ENCODE results near the gene UMOD.

Gene UMOD

DNA sequence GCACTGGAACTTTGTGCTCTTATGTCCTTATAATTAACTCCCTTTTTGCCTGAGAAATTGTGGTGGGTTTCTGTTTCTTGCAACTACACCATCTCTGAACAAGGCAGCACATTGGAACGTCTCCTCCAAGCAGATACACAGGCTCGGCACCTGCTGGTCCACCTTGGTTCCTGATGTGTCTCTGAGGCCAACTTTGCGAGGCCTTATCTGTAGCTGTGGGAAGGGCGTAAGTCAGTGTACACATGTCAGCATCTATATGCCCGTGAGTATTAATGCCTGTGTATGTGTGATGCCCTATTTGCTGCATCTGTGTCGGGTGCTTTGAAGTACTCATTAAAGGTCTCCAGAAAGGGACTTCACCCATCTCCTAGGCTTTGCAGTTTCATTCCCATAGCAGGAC lies 42.7 kb downstream of the UMOD start:
- no peak overlapping the region for H3K4me3 ChIP-seq (ENCODE audit: low read length)
- TF ChIP-seq, protein P1, sequence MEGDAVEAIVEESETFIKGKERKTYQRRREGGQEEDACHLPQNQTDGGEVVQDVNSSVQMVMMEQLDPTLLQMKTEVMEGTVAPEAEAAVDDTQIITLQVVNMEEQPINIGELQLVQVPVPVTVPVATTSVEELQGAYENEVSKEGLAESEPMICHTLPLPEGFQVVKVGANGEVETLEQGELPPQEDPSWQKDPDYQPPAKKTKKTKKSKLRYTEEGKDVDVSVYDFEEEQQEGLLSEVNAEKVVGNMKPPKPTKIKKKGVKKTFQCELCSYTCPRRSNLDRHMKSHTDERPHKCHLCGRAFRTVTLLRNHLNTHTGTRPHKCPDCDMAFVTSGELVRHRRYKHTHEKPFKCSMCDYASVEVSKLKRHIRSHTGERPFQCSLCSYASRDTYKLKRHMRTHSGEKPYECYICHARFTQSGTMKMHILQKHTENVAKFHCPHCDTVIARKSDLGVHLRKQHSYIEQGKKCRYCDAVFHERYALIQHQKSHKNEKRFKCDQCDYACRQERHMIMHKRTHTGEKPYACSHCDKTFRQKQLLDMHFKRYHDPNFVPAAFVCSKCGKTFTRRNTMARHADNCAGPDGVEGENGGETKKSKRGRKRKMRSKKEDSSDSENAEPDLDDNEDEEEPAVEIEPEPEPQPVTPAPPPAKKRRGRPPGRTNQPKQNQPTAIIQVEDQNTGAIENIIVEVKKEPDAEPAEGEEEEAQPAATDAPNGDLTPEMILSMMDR (conservative IDR thresholded peaks at IDR 0.05; ENCODE audit: low read length) = no peak

DNA sequence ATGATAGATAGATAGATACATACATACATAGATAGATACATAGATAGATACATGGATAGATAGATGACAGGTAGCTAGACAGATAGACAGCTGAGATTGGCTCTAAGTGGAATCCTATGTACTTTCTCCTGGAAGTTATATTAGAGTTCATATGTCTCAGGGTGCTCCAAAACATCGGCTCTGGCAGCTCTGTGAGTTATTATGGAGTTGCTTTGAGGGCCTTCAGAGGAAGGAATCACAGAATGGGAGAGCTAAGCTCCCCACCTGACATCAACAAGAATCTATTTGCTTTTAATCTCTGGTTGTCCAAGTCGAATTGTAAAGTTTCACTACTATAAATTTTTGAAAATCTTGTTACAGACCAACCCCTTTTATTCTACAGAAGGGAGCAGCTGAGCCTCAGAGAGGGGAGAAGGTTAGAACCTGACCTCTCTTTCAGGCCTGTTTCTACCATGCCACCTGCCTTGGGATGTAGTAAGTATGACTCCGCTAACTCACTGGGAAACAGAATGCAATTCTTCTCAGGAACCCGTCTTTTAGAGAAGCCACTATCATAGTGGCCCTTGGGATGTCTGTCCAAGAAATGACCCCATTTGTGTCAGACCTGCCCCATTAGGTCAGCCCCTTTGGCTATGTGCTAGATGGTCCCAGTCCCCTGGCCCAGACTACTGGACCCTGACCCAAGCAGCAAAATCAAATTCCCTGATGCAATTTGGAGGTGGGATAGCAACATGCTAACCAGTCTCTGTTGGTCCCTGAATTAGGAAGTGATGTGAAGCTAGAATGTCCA lies 43.5 kb downstream of the UMOD start:
- TF ChIP-seq, protein P1 (conservative IDR thresholded peaks at IDR 0.05; ENCODE audit: low read length) = no peak
- no peak for DNase-seq (ENCODE audit: low read depth)

More for the DNA sequence above, 42.7 kb downstream of the UMOD start:
- DNase-seq (ENCODE audit: low read depth) = no peak

DNA sequence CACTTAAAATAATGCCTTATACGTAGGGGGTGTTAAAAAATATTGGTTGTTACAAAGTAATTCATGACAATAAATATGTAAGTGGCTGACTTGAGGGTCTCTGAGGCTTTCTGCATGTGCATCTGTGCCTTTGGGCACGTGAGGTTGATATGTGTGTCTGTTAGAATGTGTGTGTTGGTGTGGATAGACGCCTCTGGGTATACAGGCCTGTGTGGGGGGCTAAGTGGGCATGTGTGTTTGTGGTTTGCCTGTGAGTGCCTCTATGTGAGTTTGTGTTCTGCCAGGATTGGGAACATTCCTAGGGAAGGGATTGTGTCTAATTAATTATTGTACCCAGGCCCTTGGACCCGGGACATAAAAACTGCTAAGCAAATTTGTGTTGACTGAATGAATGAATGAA lies 44.2 kb downstream of the UMOD start:
- TF ChIP-seq, protein P1 (conservative IDR thresholded peaks at IDR 0.05; ENCODE audit: low read length) = no peak
- DNase-seq (ENCODE audit: low read depth) = no peak
- H3K4me3 ChIP-seq (ENCODE audit: low read length) = no peak overlapping the region

More for the DNA sequence above, 43.5 kb downstream of the UMOD start:
- no peak overlapping the region for H3K4me3 ChIP-seq (ENCODE audit: low read length)

DNA sequence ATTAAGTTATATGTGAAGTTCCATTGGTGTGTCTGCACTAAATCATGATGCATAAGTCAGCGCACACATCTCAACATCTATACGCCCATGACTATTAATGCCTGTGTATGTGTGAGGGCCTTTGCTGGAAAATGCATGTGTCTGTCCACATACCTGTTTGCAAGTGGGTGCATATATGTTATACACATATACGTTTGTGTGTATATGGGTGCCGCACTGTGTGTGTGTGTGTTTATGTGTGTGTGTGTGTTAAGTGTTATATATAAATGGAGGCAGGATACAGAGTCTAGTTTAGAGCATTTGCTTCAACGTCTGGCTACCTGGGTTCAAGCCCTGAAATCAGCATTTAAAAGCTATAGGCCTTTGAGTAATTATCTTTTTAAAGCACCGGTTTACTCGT lies 44.7 kb downstream of the UMOD start:
- H3K4me3 ChIP-seq (ENCODE audit: low read length) = no peak overlapping the region
- no peak for DNase-seq (ENCODE audit: low read depth)
- TF ChIP-seq, protein P1 (conservative IDR thresholded peaks at IDR 0.05; ENCODE audit: low read length) = no peak

DNA sequence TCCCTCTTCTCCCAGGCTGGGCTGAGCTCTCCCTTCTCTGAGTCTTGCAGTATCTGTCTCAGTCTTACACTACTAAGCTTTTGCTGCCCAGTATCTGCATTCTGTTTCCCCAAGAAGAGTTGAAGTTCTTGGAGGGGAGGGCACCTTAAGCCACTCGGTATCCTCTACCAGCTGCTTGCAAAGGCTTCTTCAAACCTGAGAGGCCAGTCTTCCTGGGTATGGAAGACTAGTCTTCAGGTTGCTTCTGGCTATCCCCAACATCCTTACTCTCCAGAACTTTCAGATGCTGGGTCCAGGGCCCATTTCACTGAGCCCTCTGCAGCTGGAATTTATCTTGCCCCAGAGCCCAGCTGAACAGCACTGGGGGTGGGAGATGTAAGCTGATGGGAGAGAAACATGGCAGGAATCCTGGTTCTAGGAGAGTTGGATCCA lies 45.3 kb downstream of the UMOD start:
- DNase-seq (ENCODE audit: low read depth) = no peak
- no peak overlapping the region for H3K4me3 ChIP-seq (ENCODE audit: low read length)
- TF ChIP-seq, protein P1 (conservative IDR thresholded peaks at IDR 0.05; ENCODE audit: low read length) = no peak

DNA sequence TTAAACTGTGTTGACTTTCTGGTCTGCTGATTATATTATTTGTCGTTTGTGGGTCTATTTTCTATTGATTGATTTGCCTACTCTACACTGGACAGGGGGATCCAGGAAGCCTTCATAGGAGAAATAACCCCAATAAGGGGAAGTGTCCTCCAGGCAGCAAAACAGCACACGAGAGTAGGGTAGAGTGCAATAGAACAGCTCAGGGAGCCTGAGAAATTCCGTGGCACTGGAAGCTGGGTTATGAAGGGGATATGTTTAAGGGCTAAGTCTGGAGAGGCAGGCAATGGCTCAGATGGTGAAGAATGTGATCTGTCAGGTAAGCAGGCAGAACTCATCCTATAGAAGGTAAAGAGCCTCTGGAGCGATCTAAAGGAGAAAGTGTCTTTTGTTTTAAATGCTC lies 46.1 kb downstream of the UMOD start:
- TF ChIP-seq, protein P1 (conservative IDR thresholded peaks at IDR 0.05; ENCODE audit: low read length) = no peak
- no peak overlapping the region for H3K4me3 ChIP-seq (ENCODE audit: low read length)
- DNase-seq (ENCODE audit: low read depth) = no peak

DNA sequence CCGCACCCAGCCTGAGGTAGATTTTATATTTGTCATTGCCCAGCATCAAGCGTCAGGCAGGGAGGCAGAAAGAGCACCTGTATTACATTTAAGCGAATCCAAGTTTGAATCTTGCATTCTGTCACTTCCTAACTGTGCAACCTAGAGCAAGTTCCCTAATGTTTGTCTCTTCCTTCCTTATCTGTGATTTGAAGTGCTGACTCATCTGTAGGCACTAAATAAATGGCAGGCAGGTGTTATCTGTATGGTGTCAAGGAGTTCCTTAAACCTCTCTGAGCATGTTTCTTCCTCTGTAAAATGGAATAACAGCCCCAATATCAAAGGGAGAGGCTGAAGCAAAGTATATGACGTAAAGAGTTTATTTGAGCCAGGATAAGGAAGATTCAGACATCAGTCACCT lies 49.5 kb downstream of the UMOD start:
- DNase-seq (ENCODE audit: low read depth) = no peak
- H3K4me3 ChIP-seq (ENCODE audit: low read length) = no peak overlapping the region
- TF ChIP-seq, protein P1 (conservative IDR thresholded peaks at IDR 0.05; ENCODE audit: low read length) = no peak

Measured in AG10803 (cell line).